Measurements from ENCODE around the gene WSB1.
A peak's percentile ranks its signal among the peaks of the same experiment; 100 is the strongest.
"Not testable (repeated sequence)": the region's sequence is repeated elsewhere in the genome, so short reads cannot be mapped to it uniquely, and the experiment has no call there.

WSB1 gene, protein sequence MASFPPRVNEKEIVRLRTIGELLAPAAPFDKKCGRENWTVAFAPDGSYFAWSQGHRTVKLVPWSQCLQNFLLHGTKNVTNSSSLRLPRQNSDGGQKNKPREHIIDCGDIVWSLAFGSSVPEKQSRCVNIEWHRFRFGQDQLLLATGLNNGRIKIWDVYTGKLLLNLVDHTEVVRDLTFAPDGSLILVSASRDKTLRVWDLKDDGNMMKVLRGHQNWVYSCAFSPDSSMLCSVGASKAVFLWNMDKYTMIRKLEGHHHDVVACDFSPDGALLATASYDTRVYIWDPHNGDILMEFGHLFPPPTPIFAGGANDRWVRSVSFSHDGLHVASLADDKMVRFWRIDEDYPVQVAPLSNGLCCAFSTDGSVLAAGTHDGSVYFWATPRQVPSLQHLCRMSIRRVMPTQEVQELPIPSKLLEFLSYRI
- total RNA-seq = 167 to 272 (median 182) reads per million in 3 donors

GRCh38 chr17:27293898-27294688 lies at the start of gene WSB1:
TSS of gene WSB1 (plus strand) at chr17:27294114. CDS start at chr17:27294396, 282 bp downstream.
- H3K4me3 ChIP-seq (ENCODE audit: insufficient read depth, low read depth, low read length, poor library complexity, severe bottlenecking) = peak within 1 kb of the TSS; percentile 100
- peak; percentile 85 to 86 (median 85) for DNase-seq
- no peaks in the 10 kb centered on the region for H3K36me3 ChIP-seq (ENCODE audit: control insufficient read depth, insufficient read depth, low read length)
- no peaks in the 10 kb centered on the region for H3K9me3 ChIP-seq (ENCODE audit: control insufficient read depth, low read length)
- H3K27ac ChIP-seq (ENCODE audit: insufficient read depth, low read length, poor library complexity, severe bottlenecking) = peak within 1 kb of the TSS; percentile 98
- H3K4me1 ChIP-seq (ENCODE audit: control insufficient read depth, insufficient read depth, low read length, poor library complexity, severe bottlenecking) = peaks cover 20% of the 10 kb centered on the region
- no peaks in the 10 kb centered on the region for H3K27me3 ChIP-seq (replicated peaks; ENCODE audit: control insufficient read depth, insufficient read depth, low read length, poor library complexity, severe bottlenecking)

- H3K9me3 ChIP-seq (ENCODE audit: control insufficient read depth, low read length) = no peaks in the 10 kb centered on the region
- peaks cover 4% of the 10 kb centered on the region for H3K4me1 ChIP-seq (ENCODE audit: control insufficient read depth, insufficient read depth, low read length, poor library complexity, severe bottlenecking)
- no peak overlapping the region for H3K4me3 ChIP-seq (ENCODE audit: insufficient read depth, low read depth, low read length, poor library complexity, severe bottlenecking)
- no peaks in the 10 kb centered on the region for H3K27me3 ChIP-seq (replicated peaks; ENCODE audit: control insufficient read depth, insufficient read depth, low read length, poor library complexity, severe bottlenecking)
- no peak overlapping the region for H3K27ac ChIP-seq (ENCODE audit: insufficient read depth, low read length, poor library complexity, severe bottlenecking)
- no peak for DNase-seq
- H3K36me3 ChIP-seq (ENCODE audit: control insufficient read depth, insufficient read depth, low read length) = no peaks in the 10 kb centered on the region
Observed at GRCh38 chr17:27244491-27245223, 49.3 kb upstream of the WSB1 start.

DNA sequence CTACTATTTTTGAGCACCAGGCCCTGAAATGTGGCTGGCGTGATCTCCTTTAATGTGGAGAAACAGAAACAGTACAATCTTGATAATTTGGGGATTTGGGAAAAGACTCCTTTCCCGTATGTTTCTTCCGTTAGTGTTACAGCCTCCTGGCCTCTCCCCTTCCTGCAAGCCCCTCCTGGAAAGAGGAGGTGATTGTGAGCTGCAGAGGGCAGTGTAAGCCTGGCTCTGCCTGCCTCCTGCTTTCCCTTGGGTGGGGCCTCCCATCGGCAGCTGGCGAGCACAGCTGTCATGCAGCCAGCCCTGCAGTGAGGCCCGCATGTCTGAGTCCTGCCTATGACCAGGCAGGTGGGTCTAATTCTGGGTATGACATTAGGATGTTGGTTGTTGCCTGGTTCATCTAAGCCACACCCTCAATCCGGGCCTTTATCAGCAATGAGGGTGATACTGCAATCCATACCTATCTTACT lies 48.7 kb upstream of the WSB1 start:
- no peak overlapping the region for H3K4me3 ChIP-seq (ENCODE audit: insufficient read depth, low read depth, low read length, poor library complexity, severe bottlenecking)
- DNase-seq = peak; percentile 1 to 8 (median 8)
- peaks cover 4% of the 10 kb centered on the region for H3K4me1 ChIP-seq (ENCODE audit: control insufficient read depth, insufficient read depth, low read length, poor library complexity, severe bottlenecking)
- H3K9me3 ChIP-seq (ENCODE audit: control insufficient read depth, low read length) = no peaks in the 10 kb centered on the region
- no peaks in the 10 kb centered on the region for H3K27me3 ChIP-seq (replicated peaks; ENCODE audit: control insufficient read depth, insufficient read depth, low read length, poor library complexity, severe bottlenecking)
- H3K36me3 ChIP-seq (ENCODE audit: control insufficient read depth, insufficient read depth, low read length) = no peaks in the 10 kb centered on the region
- H3K27ac ChIP-seq (ENCODE audit: insufficient read depth, low read length, poor library complexity, severe bottlenecking) = no peak overlapping the region

DNA sequence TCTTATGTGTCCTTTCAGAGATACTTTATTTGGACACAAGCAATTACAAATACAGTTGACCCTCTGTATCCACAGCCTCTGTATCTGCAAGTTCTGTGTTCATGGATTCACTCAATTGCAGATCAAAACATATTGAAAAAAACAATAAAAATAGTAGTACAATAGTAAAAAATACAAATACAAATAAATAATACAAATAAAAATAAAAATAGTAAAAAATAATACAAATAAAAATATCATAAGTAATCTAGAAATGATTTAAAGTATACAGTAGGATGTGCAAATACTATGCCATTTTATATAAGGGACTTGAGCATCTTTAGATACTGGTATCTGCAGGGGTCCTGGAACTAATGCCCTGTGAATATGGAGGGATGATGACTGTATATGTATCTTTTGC lies 47.4 kb upstream of the WSB1 start:
- Histone ChIP-seq H3K27ac (ENCODE audit: insufficient read depth, low read length, poor library complexity, severe bottlenecking) (no peak overlapping the region), H3K4me1 (ENCODE audit: control insufficient read depth, insufficient read depth, low read length, poor library complexity, severe bottlenecking) (peaks cover 4% of the 10 kb centered on the region), H3K9me3 (ENCODE audit: control insufficient read depth, low read length) (no peaks in the 10 kb centered on the region), H3K4me3 (ENCODE audit: insufficient read depth, low read depth, low read length, poor library complexity, severe bottlenecking) (no peak overlapping the region), H3K36me3 (ENCODE audit: control insufficient read depth, insufficient read depth, low read length) (no peaks in the 10 kb centered on the region), H3K27me3 (replicated peaks; ENCODE audit: control insufficient read depth, insufficient read depth, low read length, poor library complexity, severe bottlenecking) (no peaks in the 10 kb centered on the region)
- no peak for DNase-seq

- Histone ChIP-seq H3K4me3 (ENCODE audit: insufficient read depth, low read depth, low read length, poor library complexity, severe bottlenecking) (no peak overlapping the region), H3K36me3 (ENCODE audit: control insufficient read depth, insufficient read depth, low read length) (no peaks in the 10 kb centered on the region), H3K9me3 (ENCODE audit: control insufficient read depth, low read length) (no peaks in the 10 kb centered on the region), H3K27ac (ENCODE audit: insufficient read depth, low read length, poor library complexity, severe bottlenecking) (no peak overlapping the region), H3K4me1 (ENCODE audit: control insufficient read depth, insufficient read depth, low read length, poor library complexity, severe bottlenecking) (peaks cover 4% of the 10 kb centered on the region), H3K27me3 (replicated peaks; ENCODE audit: control insufficient read depth, insufficient read depth, low read length, poor library complexity, severe bottlenecking) (no peaks in the 10 kb centered on the region)
- no peak for DNase-seq
Observed at GRCh38 chr17:27247071-27247957, 46.6 kb upstream of the WSB1 start.

DNA sequence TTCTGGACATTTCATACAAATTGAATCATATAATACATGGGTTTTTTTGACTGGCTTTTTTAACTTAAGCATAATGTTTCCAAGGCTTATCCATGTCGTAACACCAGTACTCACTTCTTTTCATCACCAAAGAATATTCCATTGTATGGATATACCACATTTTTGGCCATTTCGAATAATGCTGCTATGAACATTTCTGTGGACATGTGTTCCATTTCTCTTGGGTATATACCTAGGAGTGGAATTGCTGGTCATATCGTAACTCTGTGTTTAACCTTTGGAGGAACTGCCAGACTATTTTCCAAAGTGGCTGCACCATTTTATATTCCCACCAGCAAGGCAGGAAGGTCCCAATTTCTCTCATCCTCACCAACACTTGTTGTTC lies 46.0 kb upstream of the WSB1 start:
- Histone ChIP-seq H3K27ac (ENCODE audit: insufficient read depth, low read length, poor library complexity, severe bottlenecking) (no peak overlapping the region), H3K36me3 (ENCODE audit: control insufficient read depth, insufficient read depth, low read length) (no peaks in the 10 kb centered on the region), H3K27me3 (replicated peaks; ENCODE audit: control insufficient read depth, insufficient read depth, low read length, poor library complexity, severe bottlenecking) (no peaks in the 10 kb centered on the region), H3K4me3 (ENCODE audit: insufficient read depth, low read depth, low read length, poor library complexity, severe bottlenecking) (no peak overlapping the region), H3K9me3 (ENCODE audit: control insufficient read depth, low read length) (no peaks in the 10 kb centered on the region), H3K4me1 (ENCODE audit: control insufficient read depth, insufficient read depth, low read length, poor library complexity, severe bottlenecking) (peaks cover 4% of the 10 kb centered on the region)
- DNase-seq = no peak

DNA sequence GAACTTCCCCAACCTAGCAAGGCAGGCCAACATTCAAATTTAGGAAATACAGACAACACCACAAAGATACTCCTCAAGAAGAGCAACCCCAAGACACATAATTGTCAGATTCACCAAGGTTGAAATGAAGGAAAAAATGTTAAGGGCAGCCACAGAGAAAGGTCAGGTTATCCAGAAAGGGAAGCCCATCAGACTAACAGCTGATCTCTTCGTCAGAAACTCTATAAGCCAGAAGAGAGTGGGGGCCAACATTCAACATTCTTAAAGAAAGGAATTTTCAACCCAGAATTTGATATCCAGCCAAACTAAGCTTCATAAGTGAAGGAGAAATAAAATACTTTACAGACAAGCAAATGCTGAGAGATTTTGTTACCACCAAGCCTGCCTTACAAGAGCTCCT lies 43.1 kb upstream of the WSB1 start:
- H3K4me1 ChIP-seq (ENCODE audit: control insufficient read depth, insufficient read depth, low read length, poor library complexity, severe bottlenecking); H3K4me3 ChIP-seq (ENCODE audit: insufficient read depth, low read depth, low read length, poor library complexity, severe bottlenecking); H3K27ac ChIP-seq (ENCODE audit: insufficient read depth, low read length, poor library complexity, severe bottlenecking); DNase-seq; H3K27me3 ChIP-seq (replicated peaks; ENCODE audit: control insufficient read depth, insufficient read depth, low read length, poor library complexity, severe bottlenecking); H3K9me3 ChIP-seq (ENCODE audit: control insufficient read depth, low read length); H3K36me3 ChIP-seq (ENCODE audit: control insufficient read depth, insufficient read depth, low read length): not testable (repeated sequence)

GRCh38 chr17:27254802-27255201 lies 39.1 kb upstream of the WSB1 start:
- H3K4me3 ChIP-seq (ENCODE audit: insufficient read depth, low read depth, low read length, poor library complexity, severe bottlenecking); H3K4me1 ChIP-seq (ENCODE audit: control insufficient read depth, insufficient read depth, low read length, poor library complexity, severe bottlenecking); H3K9me3 ChIP-seq (ENCODE audit: control insufficient read depth, low read length); DNase-seq; H3K36me3 ChIP-seq (ENCODE audit: control insufficient read depth, insufficient read depth, low read length); H3K27me3 ChIP-seq (replicated peaks; ENCODE audit: control insufficient read depth, insufficient read depth, low read length, poor library complexity, severe bottlenecking); H3K27ac ChIP-seq (ENCODE audit: insufficient read depth, low read length, poor library complexity, severe bottlenecking): not testable (repeated sequence)

All from effector memory CD4-positive, alpha-beta T cell (primary cell).